Stimulated activated naive CD8-positive, alpha-beta T cell treated with anti-CD3 and anti-CD28 coated beads, Interleukin-15, Interleukin-2, amounts not matched to agents 100 ng/mL and 50 ng/mL, for 24 hours (primary cell): Measurements from ENCODE around the gene KIF26B.
"Not testable (repeated sequence)": the region's sequence is repeated elsewhere in the genome, so short reads cannot be mapped to it uniquely, and the experiment has no call there.

ENCODE experiments used
- H3K27ac Mint-ChIP-seq: one replicate; pipeline ENCODE4 v1.8.0; 2021; ENCODE audit warnings: mild to moderate bottlenecking, mixed read lengths
- H3K27me3 Mint-ChIP-seq: one replicate; pipeline ENCODE4 v1.8.0; 2021; ENCODE audit warnings: mixed read lengths
- H3K36me3 Mint-ChIP-seq: one replicate; pipeline ENCODE4 v1.8.0; 2021; ENCODE audit warnings: low read depth, mixed read lengths
- H3K4me1 Mint-ChIP-seq: one replicate; pipeline ENCODE4 v1.8.0; 2021; ENCODE audit warnings: low read depth, mixed read lengths
- H3K4me3 Mint-ChIP-seq: one replicate; pipeline ENCODE4 v1.8.0; 2021; ENCODE audit warnings: mild to moderate bottlenecking, mixed read lengths
- H3K9me3 Mint-ChIP-seq: one replicate; pipeline ENCODE4 v1.8.0; 2021; ENCODE audit warnings: mixed read lengths

Gene KIF26B

DNA sequence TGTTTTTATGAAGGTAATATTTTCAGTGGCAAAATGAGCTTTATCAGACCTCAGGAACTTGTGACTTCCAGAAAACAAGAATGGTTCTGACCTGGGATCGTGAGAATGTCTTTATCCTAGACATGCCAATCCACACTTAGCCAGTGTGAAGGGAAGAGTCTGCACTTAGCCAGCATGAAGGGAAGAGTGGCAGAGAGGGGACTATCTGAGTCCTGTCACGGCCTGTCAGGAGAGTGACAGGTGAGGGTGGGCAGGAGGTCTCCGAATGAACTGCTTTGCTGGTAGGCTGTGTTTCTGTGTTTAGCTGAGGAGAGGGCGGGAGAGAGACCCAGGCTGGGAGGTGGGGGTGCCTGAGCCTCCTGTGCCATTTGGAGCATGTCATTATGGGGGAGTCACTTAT lies 173.1 kb downstream of the KIF26B start:
- H3K27ac Mint-ChIP-seq = no peak overlapping the region
- no peaks in the 10 kb centered on the region for H3K36me3 Mint-ChIP-seq
- H3K4me3 Mint-ChIP-seq = no peak overlapping the region
- peaks cover 9% of the 10 kb centered on the region for H3K27me3 Mint-ChIP-seq
- no peaks in the 10 kb centered on the region for H3K9me3 Mint-ChIP-seq
- H3K4me1 Mint-ChIP-seq = peaks cover 16% of the 10 kb centered on the region

DNA sequence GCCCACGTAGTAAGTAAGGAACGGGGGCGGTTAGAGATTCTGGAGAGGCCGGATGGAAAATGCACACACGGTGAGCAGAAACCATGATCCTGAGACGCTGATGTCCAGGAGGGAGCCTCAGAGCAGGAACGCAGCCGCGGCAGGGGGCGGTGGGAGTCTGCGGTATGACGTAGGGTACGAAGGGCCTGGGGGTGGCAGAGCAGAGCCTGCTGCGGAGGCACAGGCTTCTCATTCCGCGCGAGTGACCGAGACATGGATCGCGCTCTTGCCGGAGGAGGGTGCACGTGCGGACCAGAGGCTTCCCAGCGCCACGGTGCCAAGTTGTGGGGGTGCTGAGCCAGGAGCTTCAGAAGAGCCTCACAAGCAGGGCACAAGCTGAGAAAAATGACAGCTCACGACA lies 176.2 kb downstream of the KIF26B start:
- Mint-ChIP-seq H3K36me3 (no peaks in the 10 kb centered on the region), H3K4me1 (peaks cover 22% of the 10 kb centered on the region), H3K9me3 (no peaks in the 10 kb centered on the region), H3K4me3 (no peak overlapping the region), H3K27ac (no peak overlapping the region), H3K27me3 (peaks cover 27% of the 10 kb centered on the region)

- H3K9me3 Mint-ChIP-seq = no peaks in the 10 kb centered on the region
- H3K27me3 Mint-ChIP-seq = peaks cover 30% of the 10 kb centered on the region
- no peaks in the 10 kb centered on the region for H3K36me3 Mint-ChIP-seq
- H3K4me1 Mint-ChIP-seq = peaks cover 26% of the 10 kb centered on the region
- H3K27ac Mint-ChIP-seq = peak overlapping the region; percentile 42
- no peak overlapping the region for H3K4me3 Mint-ChIP-seq
Observed at GRCh38 chr1:245332085-245332484, 177.3 kb downstream of the KIF26B start.

DNA sequence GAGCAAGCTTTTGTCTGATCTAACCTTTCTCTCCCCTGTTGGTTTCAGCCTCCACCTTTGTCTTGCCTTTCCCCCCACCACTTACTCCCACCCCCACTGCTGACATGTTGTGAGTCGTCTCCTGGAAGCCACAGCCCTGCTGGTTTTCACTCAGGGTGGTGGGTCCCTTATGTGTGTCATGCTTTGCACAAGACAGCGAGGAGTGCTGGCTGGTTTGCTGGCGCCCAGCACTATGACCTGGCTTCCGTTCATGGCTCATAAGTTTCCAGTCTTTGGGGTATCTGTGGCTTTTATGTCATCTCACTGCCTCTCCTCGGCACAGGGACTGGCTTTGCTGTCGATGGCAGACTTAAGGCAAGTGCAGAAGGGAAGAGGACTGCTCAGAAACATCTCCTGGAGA lies 177.7 kb downstream of the KIF26B start:
- Mint-ChIP-seq H3K36me3 (no peaks in the 10 kb centered on the region), H3K4me3 (no peak overlapping the region), H3K4me1 (peaks cover 26% of the 10 kb centered on the region), H3K9me3 (no peaks in the 10 kb centered on the region), H3K27ac (peak overlapping the region; percentile 42), H3K27me3 (peaks cover 30% of the 10 kb centered on the region)

- Mint-ChIP-seq H3K4me3 (no peak overlapping the region), H3K36me3 (no peaks in the 10 kb centered on the region), H3K4me1 (peaks cover 32% of the 10 kb centered on the region), H3K9me3 (no peaks in the 10 kb centered on the region), H3K27me3 (peaks cover 30% of the 10 kb centered on the region), H3K27ac (no peak overlapping the region)
Observed at GRCh38 chr1:245334235-245334634, 179.4 kb downstream of the KIF26B start.

DNA sequence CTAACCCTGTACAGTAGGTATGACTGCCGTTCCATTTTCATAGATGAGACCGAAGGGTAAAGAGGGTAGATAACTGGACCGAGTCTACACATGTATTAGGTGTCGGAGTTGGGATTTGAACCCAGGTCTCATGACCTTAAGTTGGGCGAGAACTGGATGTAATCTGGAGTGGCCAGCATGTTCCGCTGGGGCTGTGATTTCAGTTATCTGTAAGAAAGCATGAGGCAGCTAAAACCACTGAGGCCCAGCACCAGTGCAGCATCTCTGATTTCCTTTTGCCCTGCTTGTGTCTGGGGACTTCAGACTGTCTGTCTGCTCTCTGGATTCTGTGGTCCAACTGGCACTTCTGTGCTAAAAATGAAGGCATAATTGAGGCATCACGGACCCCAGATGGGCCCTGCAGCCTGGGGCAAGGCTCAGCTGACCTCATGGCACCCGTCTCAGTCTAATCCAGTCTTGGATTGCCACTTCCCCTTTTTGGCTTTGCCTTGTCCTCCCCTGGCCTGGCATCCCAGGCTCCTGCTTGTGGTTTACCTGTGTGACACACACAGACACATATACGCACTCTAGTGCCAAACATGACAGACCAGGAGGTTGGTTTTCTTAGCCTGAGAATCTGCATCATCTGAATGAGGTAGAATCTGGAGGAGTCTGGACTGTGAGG lies 180.2 kb downstream of the KIF26B start:
- Mint-ChIP-seq H3K9me3 (no peaks in the 10 kb centered on the region), H3K4me1 (peaks cover 32% of the 10 kb centered on the region), H3K36me3 (no peaks in the 10 kb centered on the region), H3K27me3 (peaks cover 25% of the 10 kb centered on the region), H3K4me3 (no peak overlapping the region), H3K27ac (no peak overlapping the region)

DNA sequence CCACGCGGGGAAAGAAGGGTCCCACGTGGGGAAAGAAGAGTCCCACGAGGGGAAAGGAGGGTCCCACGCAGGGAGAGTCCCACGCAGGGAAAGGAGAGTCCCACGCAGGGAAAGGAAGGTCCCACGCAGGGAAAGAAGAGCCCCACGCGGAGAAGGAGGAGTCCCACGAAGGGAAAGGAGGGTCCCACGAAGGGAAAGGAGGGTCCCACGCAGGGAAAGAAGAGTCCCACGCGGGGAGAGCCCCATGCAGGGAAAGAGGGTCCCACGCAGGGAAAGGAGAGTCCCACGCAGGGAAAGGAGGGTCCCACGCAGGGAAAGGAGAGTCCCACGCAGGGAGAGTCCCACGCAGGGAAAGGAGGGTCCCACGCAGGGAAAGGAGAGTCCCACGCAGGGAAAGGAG lies 180.9 kb downstream of the KIF26B start:
- peaks cover 24% of the 10 kb centered on the region for H3K27me3 Mint-ChIP-seq
- H3K4me1 Mint-ChIP-seq = peaks cover 32% of the 10 kb centered on the region
- not testable (repeated sequence) for H3K4me3 Mint-ChIP-seq, H3K36me3 Mint-ChIP-seq, H3K9me3 Mint-ChIP-seq, H3K27ac Mint-ChIP-seq

DNA sequence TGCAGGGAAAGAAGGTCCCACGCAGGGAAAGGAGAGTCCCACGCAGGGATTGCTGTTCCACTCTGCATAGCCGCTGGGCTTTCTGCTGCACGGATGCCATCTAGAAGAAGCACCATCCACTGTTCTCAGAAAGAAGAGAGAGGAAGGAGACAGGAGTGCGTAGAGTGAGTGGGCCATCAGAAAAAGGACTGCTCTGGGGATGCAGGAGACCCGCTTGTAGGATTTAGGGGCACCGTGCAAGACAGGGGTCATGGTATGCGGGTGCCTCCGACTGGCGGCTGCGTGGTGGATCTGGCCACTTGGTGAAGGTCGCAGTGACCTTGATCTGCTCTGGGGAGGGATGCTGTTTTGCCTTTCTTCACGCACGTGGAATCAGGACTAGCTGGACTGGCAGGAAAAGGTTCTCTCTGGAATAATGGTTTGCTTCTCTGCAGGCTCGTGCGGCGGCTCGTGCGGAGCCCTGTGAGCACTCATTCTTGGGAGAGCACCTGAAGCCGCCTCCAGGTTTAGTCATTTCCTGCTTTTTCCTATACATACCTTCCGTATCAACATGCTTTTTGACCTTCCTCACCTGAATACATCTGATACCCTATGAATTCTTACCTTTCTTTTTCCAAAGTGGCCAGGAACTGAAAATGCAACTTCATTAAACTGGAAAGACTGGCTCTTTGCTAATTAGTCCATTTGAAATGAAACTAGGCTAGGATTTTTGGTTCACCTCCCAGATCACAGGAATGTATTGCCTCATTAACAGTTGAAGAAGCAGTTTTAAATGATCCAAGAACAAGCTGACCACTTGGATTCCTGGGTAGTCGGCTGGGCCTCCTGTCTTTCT lies 181.6 kb downstream of the KIF26B start:
- Mint-ChIP-seq H3K36me3 (no peaks in the 10 kb centered on the region), H3K9me3 (no peaks in the 10 kb centered on the region), H3K27me3 (peaks cover 20% of the 10 kb centered on the region), H3K4me1 (peaks cover 30% of the 10 kb centered on the region), H3K4me3 (no peak overlapping the region), H3K27ac (no peak overlapping the region)

DNA sequence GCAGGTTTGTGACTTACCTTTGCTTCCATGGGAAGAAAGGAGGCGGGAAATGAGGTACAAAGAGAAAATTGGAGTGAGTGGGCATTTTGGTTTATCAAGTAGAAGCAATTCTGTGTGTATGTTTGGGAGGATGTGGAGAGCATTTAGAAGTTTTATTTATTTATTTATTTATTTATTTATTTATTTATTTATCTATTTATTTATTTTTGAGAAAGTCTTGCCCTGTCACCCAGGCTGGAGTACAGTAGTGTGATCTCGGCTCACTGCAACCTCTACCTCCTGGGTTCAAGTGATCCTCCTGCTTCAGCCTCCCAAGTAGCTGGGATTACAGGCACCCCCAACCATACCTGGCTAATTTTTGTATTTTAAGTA lies 182.2 kb downstream of the KIF26B start:
- H3K4me3 Mint-ChIP-seq, H3K36me3 Mint-ChIP-seq, H3K9me3 Mint-ChIP-seq, H3K27ac Mint-ChIP-seq: not testable (repeated sequence)
- H3K4me1 Mint-ChIP-seq = peaks cover 25% of the 10 kb centered on the region
- peaks cover 20% of the 10 kb centered on the region for H3K27me3 Mint-ChIP-seq

GRCh38 chr1:245337829-245338484 lies 183.2 kb downstream of the KIF26B start:
- Mint-ChIP-seq H3K9me3 (no peaks in the 10 kb centered on the region), H3K4me1 (peaks cover 15% of the 10 kb centered on the region), H3K36me3 (no peaks in the 10 kb centered on the region), H3K27ac (peak overlapping the region; percentile 61), H3K27me3 (peaks cover 20% of the 10 kb centered on the region), H3K4me3 (peak overlapping the region; percentile 6)

GRCh38 chr1:245338485-245338877 lies 183.7 kb downstream of the KIF26B start:
- H3K36me3 Mint-ChIP-seq = no peaks in the 10 kb centered on the region
- no peaks in the 10 kb centered on the region for H3K9me3 Mint-ChIP-seq
- H3K4me1 Mint-ChIP-seq = peaks cover 10% of the 10 kb centered on the region
- H3K4me3 Mint-ChIP-seq = no peak overlapping the region
- peaks cover 16% of the 10 kb centered on the region for H3K27me3 Mint-ChIP-seq
- H3K27ac Mint-ChIP-seq = no peak overlapping the region

GRCh38 chr1:245341743-245342142 lies 187.0 kb downstream of the KIF26B start:
- no peak overlapping the region for H3K4me3 Mint-ChIP-seq
- H3K27ac Mint-ChIP-seq = no peak overlapping the region
- H3K36me3 Mint-ChIP-seq = no peaks in the 10 kb centered on the region
- peaks cover 7% of the 10 kb centered on the region for H3K4me1 Mint-ChIP-seq
- H3K9me3 Mint-ChIP-seq = no peaks in the 10 kb centered on the region
- H3K27me3 Mint-ChIP-seq = peaks cover 14% of the 10 kb centered on the region

DNA sequence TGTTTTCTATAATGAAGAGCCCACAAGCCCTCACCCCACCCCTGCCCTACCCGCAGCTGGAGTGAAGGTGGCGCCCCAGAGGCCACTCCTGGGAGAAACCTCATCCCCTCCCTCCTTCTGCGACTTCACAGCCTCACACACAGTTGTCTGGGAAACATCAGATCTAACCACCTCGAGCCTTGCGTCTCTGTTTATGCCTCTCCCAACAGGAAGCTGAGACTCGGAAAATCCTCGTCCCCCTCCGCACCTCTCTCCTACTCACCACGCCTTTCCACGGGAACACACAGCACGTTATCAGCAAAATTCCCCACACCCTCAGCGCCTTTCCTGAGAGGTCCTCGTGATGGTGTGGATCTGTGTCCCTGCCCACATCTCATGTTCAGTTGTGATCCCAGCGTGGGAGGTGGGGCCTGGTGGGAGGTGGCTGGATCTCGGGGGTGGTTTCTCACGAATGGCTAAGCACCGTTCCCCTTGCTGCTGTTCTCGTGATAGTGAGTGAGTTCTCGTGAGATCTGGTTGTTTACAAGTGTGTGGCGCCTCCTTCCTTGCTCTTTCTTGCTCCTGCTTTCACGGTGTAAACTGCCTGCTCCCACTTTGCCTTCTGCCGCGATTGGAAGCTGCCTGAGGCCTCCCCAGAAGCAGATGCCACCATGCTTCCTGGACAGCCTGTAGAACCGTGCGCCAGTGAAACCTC lies 190.6 kb downstream of the KIF26B start:
- Mint-ChIP-seq H3K9me3 (no peaks in the 10 kb centered on the region), H3K4me1 (no peaks in the 10 kb centered on the region), H3K4me3 (no peak overlapping the region), H3K27ac (no peak overlapping the region), H3K27me3 (peaks cover 12% of the 10 kb centered on the region), H3K36me3 (no peaks in the 10 kb centered on the region)

DNA sequence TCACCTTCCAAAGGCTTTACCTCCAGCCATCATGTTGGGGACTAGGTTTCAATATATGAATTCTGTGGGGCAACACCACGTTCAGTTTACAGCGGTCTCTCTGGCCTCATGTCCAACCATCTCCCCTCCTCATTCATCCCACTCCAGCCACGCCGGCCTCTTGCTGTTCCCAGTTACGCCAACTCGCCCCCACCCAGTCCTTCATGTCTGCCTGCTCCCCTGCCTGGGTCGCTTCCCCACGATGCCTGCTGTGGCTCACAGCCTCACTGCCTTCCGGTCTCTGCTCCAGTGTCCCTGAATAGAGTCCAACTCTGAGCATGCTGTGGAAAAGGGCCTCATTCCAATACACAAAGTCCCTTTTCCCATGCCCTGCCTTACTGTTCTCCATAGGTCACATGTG lies 193.8 kb downstream of the KIF26B start:
- Mint-ChIP-seq H3K4me3 (no peak overlapping the region), H3K27me3 (peaks cover 12% of the 10 kb centered on the region), H3K36me3 (no peaks in the 10 kb centered on the region), H3K9me3 (no peaks in the 10 kb centered on the region), H3K27ac (no peak overlapping the region), H3K4me1 (peaks cover 2% of the 10 kb centered on the region)

GRCh38 chr1:245353411-245353810 lies 198.6 kb downstream of the KIF26B start:
- Mint-ChIP-seq H3K27me3 (no peaks in the 10 kb centered on the region), H3K4me1 (peaks cover 5% of the 10 kb centered on the region), H3K36me3 (no peaks in the 10 kb centered on the region), H3K27ac (no peak overlapping the region), H3K9me3 (no peaks in the 10 kb centered on the region), H3K4me3 (no peak overlapping the region)
